Raji (cell line): ENCODE measurements around the gene RPL14.

Source experiments
- POLR2A ChIP-seq: IDR thresholded peaks from 2 replicates; pipeline ENCODE4 v1.6.1; 2011; ENCODE audit warnings: low read depth, low read length, control low read depth; ENCODE audit not compliant: insufficient read depth

Gene RPL14

DNA sequence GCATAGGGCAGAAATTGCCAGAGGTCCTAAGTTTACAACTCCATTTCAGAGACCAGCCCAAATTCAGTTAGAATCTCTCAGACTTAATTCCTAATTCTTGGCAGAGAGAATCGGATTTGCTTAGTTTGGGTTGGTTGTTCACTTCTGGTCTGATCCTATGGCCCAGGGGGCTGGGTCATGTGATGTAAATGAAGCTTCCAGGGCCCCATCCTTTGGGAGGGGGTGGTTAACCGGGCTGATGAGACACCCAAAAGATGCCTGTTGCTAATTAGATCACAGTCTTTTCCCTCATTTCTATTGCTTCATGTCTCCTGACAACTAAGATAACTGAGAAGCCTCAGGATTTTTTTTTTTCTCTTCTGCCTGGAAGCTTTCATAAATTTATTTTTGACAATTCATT, 37.6 kb downstream of the RPL14 start:
- TF ChIP-seq POLR2A: no peak

DNA sequence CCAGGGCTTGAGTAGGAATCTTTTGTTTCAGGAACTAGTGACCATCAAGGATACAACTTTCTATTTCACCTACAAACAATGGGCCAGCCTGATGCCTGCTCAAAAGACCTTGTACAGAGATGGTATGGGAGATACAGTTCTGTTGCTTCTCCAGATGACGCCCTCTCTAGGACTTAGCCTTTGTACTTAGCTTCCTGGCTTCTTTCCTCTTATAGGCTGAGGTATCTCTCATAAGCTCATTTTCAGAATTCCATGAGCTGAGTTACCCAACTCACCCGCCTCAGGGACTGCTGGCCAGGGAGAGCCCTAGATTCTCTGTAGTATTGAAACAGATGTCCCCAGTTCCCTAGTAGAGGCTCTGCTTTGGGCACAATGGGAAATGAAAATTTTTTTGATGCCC, 40.1 kb downstream of the RPL14 start:
- no peak for TF ChIP-seq POLR2A

DNA sequence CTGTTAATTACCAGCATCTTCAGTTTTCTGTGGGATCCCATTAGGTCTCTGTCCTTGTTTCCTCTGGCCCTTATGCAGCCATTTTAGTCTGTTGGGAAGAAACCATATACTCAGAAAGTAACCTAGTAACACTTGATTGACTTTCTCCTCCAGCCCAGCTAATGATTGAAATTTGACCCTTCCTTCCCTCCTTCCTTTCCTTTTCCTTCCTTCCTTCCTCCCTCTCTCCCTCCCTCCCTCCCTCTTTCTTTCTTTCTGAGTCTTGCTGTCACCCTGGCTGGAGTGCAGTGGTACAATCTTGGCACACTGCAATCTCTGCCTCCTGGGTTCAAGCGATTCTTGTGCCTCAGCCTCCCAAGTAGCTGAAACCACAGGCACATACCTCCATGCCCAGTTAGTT, 42.8 kb downstream of the RPL14 start:
- no peak for TF ChIP-seq POLR2A

DNA sequence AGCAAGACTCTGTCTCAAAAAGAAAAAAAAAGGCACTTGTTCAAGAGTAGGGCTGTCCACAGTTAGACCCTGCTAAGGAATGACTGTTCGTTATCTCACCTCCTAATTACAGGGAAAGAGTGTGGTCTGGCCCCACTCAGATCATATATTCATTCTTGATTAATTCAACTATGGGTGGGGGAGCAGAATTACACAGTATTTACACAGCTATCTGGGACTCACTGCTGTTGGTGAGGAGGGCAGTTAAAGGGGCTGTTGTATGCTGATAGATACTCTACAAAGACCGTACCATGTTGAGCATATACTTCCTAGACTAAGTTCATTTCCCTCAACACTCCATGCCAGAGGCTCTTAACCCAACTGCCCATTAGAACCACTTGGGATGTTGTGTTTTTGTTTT, 44.9 kb downstream of the RPL14 start:
- no peak for TF ChIP-seq POLR2A

DNA sequence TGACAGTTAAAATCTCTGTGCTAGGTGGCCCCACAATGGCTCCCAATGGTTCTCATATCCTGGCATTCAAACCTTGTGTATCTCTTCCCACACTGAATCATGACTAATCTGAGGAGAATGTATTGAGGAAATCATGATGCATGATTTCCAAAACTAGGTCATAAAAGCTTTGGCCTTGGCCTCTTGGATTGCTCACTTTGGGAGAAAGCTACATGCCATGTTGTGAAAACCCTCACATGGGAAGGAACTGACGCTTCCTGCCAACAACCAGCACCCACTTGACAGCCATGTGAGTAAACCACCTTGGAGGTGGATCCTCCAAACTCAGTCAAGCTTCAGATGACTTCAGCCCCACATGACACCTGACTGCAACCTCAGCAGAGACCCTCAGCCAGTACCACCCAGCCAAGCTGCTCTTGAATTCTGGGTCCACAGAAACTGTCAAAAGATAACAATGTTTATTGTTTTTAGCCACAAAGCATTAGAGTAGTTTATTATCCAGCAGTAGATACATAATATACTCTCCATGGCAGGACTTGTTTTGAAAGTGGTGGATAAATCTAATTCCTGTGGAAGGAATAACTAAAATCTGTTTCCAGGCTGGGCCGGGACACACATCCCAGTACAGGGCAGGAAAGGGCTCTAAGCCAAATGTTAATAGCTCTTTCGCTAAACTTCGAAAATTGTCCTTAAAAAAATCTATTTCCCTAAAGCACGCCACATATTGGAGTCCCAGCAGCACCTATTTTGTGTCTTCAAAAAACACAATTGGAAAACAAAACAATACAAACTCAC, 47.7 kb downstream of the RPL14 start:
- TF ChIP-seq POLR2A: no peak

DNA sequence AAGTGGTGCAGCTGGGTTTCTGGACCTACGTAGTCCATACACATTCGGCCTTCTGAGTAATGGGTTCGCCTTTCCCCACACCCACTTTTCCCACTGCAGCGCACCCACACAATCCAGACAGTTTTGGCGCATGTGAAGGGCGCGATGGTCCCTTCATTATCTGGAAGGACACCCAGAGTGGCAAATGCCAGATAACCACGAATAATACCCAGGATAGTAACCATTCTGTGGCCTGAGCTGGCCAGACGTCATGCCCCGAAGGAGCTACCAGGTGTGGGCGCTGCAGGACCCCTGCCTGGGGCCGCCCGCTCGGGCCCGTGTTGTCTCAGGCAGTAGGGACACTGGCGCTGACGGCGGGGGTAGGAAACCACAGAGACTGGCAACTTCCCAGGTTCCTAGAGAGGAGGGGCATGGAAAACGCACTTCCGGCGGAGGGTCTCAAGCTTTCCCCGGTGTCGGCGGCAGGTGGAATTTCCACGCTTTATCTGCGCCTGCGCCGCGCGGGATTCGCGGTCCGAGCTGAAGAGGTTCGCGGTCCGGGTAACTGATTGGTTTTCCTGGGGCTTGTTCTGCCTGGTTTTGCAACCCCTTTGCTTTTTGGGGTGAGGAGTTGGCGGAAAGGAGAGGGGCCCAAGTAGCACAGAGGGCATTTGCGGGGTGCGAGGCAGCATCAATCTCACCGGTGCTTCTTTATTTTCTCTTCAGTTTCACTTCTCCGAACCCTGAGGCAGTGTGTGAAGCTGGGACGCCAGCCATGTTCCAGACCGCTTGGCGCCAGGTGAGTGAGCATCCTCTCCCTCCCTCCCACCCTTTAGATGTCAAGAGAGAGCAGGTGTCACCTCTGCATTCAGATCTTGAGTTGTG, 48.7 kb downstream of the RPL14 start, which contains the start of gene ZNF620:
Gene ZNF620 (plus strand): TSS at position 441 of the 864 bp plus-strand sequence. CDS start 314 bp downstream, at position 755.
- no peak for TF ChIP-seq POLR2A

DNA sequence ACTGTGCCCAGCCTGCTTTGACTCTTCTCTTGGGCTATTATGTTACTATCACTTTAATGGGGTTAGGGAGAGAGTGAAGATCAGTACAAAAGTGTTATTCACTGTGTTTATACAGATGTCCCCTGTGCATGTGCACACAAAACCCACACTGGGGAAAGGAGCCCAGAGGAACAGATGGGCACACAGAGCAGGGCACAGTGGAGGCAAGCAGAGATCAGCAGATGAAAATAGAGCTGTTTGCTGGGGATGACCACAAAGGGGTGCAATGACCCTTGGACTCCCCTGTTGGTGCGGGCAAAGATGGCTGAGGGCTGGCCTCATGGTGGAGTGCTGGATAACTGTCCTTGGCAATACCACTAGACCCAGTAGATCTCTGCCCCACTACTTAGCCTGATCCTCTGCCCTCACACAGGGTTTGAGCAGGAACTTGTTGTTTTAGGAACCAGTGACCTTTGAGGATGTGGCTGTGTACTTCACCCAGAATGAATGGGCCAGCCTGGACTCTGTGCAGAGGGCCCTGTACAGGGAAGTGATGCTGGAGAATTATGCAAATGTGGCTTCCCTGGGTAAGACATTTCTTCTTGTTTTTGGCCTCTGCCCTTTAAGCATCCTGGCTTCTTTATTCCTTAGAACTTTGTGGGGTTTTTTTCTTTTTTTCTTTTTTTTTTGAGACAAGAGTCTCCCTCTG, 54.0 kb downstream of the RPL14 start:
- TF ChIP-seq POLR2A: no peak

DNA sequence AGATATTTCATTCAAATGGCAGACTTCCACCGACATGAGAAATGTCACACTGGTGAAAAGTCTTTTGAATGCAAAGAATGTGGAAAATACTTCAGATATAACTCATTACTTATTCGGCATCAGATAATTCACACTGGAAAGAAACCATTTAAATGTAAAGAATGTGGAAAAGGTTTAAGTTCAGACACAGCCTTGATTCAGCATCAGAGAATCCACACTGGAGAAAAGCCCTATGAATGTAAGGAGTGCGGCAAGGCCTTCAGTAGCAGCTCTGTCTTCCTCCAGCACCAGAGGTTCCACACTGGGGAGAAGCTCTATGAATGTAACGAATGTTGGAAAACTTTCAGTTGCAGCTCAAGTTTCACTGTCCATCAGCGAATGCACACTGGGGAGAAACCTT, 59.1 kb downstream of the RPL14 start:
- no peak for TF ChIP-seq POLR2A

DNA sequence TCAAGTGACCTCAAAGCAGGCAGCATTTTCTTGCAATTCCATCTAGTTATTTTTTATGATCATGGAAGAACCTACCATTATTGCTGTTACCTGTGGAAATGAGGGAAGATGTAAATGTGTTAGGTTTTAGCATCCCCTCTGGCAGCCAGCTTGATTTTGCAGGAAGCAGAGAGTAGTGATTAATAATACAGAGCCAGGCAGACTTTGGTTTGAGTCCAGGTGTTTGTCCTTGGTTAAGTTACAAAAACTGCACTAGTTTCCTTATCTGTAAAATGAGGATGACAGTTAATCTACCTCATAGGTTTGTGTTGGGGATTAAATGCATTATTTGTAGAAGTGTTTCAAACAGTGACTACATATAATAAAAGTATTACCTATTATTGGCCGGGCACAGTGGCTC, 60.9 kb downstream of the RPL14 start:
- TF ChIP-seq POLR2A: no peak
